Urinary bladder (tissue), 4 donors: ENCODE data around the gene SLC35B3. TPM values are rescaled to one million over a fixed set of nuclear protein-coding genes. Genes with fewer than 3 reads are reported as not detected.
"Not testable (repeated sequence)": the region's sequence is repeated elsewhere in the genome, so short reads cannot be mapped to it uniquely, and the experiment has no call there.

Experiments used
- DNase-seq: peaks from one replicate; pipeline ENCODE4 v3.0.0-alpha.2; 2015; ENCODE audit errors: extremely low spot score
- H3K27ac ChIP-seq: one replicate; pipeline ENCODE4 v1.5.1; 2013; ENCODE audit warnings: low read depth, mild to moderate bottlenecking, moderate library complexity
- H3K36me3 ChIP-seq: one replicate; pipeline ENCODE4 v1.6.1; 2013; ENCODE audit warnings: mild to moderate bottlenecking, moderate library complexity; ENCODE audit not compliant: insufficient read depth
- H3K4me1 ChIP-seq: one replicate; pipeline ENCODE4 v1.6.1; 2013; ENCODE audit warnings: mild to moderate bottlenecking, moderate library complexity; ENCODE audit not compliant: insufficient read depth
- H3K4me3 ChIP-seq: one replicate; pipeline ENCODE4 v1.5.1; 2013; ENCODE audit warnings: low read depth, low read length
- WGBS: extraction: QIAGEN DNeasy Blood & Tissue Kit; methylation state at CpG from one replicate; pipeline ENCODE4 v1.1.7; 2013; 5-methylcytosine and 5-hydroxymethylcytosine counted together
- polyA plus RNA-seq: library from polyadenylated mRNA; stranded (reverse); fragments of 200-250 nt; gene quantifications from one replicate; pipeline ENCODE4 v1.2.3, GENCODE V29; 2013
- total RNA-seq: library from RNA; depleted of rRNA; stranded (reverse); fragments of >200 nt; gene quantifications from one replicate; pipeline ENCODE4 v1.2.3, GENCODE V29; 2014
- donor health status: healthy with polysubstance abuse.
- donor health status: healthy.

SLC35B3 gene
- total and polyA plus RNA-seq, 2 donors, result 12.1 to 36.3 TPM

DNA sequence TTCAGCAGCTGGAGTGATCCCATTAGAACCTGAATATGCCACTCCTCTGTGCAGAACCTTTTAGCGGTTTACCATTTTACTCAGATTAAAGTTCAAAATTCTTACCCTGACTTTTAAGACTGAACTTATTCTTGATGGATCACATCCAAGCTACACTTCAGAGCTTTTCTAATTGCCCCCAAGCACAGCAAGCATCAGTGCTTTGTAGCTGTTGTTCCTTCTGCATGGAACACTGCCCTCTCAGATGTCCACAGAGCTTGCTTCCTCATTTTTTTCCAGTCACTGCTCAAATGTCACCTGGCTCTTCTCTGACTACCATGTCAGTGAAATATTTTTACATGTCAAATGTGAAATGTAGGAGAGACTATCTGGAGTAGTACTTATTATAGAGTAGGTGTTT lies 1.6 kb upstream of the SLC35B3 start:
- H3K36me3 ChIP-seq, result no peaks in the 10 kb centered on the region
- H3K4me1 ChIP-seq, result no peaks in the 10 kb centered on the region
- DNase-seq, result no peak
- 95% methylated on average over 1 of the region's 1 CpG for WGBS
- H3K27ac ChIP-seq, result no peak overlapping the region
- no peak overlapping the region for H3K4me3 ChIP-seq

DNA sequence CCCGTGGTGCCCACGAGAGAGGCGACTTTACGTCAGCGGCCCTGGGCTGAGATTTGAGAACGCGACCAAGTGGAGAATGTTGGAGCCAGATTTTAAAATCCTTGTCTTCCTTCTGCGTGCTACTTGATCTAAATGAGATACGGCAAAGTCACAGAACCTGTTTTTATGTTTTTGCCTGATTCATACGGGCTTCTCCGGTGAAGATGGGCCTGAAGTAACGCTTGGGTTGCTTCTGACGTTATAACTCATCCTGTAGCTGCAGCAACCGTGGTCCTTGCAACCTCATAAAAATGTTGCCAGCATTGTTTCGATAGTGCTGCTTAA lies 462 bp upstream of the SLC35B3 start:
- H3K4me1 ChIP-seq, result no peaks in the 10 kb centered on the region
- peak overlapping the region; percentile 70 for H3K4me3 ChIP-seq
- H3K27ac ChIP-seq, result peak overlapping the region; percentile 76
- peak; percentile 23 for DNase-seq
- 25% methylated on average over 15 of the region's 15 CpGs for WGBS
- no peaks in the 10 kb centered on the region for H3K36me3 ChIP-seq

DNA sequence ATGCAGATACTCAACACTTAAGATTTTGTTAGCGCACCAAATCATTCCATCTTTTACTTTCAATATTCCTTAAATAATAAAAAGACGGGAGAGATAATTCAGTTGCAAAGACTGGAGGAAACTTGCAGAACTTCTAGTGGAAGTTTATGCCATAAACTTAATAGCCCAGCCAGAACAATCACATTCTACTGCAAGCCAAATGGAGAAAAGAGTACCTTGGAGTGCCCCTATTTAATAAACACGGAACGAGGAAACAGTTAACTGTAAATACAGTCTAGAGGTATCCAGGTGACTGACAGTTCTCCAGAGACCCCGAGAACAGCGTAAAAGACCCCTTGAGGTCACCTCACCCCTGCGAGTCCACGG lies 635 bp downstream of the SLC35B3 start:
- no peaks in the 10 kb centered on the region for H3K36me3 ChIP-seq
- H3K27ac ChIP-seq, result peak overlapping the region; percentile 76
- DNase-seq, result no peak
- H3K4me3 ChIP-seq, result peak overlapping the region; percentile 70
- no peaks in the 10 kb centered on the region for H3K4me1 ChIP-seq
- WGBS, result 1% methylated on average over 8 of the region's 8 CpGs

DNA sequence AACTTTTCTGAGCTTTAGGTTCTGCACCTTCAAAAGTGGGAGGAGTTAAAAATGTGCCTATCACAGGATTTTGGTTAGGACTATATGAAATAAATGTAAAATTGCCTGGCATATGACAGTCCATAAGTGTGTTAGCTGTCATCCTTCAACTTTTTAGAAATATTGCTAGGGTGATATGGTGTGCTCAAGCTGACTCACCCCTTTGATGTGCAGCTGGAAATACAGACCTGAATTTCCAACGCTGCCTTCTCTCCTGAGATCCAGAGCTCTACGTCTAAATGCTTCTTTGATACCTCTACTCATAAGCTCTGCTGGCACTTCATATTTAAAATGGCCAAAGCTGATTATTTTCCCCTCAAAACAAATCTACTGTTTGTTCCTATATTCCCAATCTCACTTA lies 2.7 kb downstream of the SLC35B3 start:
- Histone ChIP-seq H3K4me3 (no peak overlapping the region), H3K4me1 (no peaks in the 10 kb centered on the region), H3K36me3 (no peaks in the 10 kb centered on the region), H3K27ac (no peak overlapping the region)
- WGBS, result 82% methylated on average over 2 of the region's 2 CpGs
- DNase-seq, result no peak

DNA sequence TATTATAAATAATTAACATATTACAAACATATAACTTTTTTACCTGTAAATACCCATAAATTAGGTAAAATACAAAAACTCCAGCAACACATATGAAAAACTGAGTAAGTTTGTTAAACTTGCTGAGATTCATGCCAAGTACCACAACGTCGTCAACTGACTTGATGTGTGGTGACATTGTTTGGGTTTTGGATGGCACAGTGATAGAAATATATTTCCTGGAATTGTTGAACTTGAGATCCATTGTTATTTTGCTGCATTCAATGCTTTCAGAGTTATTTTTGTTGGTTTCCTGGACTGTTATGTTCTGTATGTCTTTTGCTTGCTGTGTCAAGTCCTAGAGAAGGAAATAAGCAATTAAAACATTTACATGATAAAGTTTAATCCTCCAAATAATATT lies 5.5 kb downstream of the SLC35B3 start:
- Histone ChIP-seq H3K4me1 (no peaks in the 10 kb centered on the region), H3K36me3 (no peaks in the 10 kb centered on the region)
- 74% methylated on average over 2 of the region's 2 CpGs for WGBS

DNA sequence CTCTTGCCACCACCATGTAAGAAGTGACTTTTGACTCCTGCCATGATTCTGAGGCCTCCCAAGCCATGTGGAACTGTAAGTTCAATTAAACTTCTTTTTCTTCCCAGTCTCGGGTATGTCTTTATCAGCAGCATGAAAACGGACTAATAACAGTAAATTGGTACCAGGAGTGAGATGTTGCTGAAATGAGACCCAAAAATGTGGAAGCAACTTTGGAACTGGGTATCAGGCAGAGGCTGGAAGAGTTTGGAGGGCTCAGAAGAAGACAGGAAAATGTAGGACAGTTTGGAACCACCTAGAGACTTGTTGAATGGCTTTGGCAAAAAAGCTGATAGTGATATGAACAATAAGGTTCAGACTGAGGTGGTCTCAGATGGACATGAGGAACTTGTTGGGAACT lies 8.8 kb downstream of the SLC35B3 start:
- not testable (repeated sequence) for H3K36me3 ChIP-seq, H3K4me3 ChIP-seq, H3K27ac ChIP-seq, DNase-seq, H3K4me1 ChIP-seq
- WGBS, result 94% methylated on average over 2 of the region's 2 CpGs

More for the DNA sequence above, 5.5 kb downstream of the SLC35B3 start:
- DNase-seq, result no peak
- H3K4me3 ChIP-seq, result no peak overlapping the region
- no peak overlapping the region for H3K27ac ChIP-seq

DNA sequence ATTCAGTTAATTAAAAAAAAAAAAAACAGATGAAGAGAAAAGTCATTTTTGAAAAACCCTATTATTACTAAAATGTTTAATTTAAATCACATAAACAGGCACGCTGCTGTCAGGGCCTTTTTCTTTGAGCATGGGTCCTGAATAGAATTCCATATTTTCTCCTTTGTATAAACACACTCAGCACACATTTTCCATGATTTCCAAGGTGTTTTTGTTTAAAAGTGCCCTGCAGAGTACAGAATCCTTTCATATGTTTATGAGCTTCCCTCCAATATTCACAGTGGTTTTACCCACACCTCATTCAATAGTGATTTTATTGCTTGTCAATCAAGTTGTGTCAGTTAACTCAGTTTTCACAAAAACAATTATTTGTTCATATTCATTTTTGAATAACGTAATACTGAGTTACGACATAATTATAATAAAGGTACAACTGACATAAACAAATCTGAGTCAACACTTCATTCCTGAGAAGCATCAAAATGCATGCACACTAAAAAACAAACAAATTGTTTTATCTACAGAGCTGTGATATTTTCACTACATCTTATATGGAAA lies 15.2 kb downstream of the SLC35B3 start:
- no peak for DNase-seq
- H3K36me3 ChIP-seq, result peaks cover 1% of the 10 kb centered on the region
- H3K4me3 ChIP-seq, result no peak overlapping the region
- H3K4me1 ChIP-seq, result no peaks in the 10 kb centered on the region
- 89% methylated on average over 3 of the region's 3 CpGs for WGBS
- H3K27ac ChIP-seq, result no peak overlapping the region

DNA sequence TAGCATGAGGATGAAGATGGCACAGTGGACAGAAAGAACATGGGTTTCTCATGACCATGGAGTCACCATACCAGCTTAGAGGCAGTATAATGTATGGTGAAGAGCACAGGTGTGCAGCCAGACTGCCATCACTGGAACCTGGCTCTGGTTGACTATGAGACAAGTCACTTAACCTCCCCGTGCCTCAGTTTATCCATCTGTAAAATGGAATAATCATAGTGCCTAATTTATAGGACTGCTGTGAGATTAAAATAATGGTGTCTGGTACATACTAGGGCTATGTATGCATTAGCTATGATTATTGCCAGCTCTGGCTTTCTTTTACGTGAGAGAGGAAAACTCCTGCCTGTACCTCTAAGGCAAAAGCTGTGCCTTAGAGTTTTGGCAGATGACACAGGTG lies 19.4 kb downstream of the SLC35B3 start:
- no peak overlapping the region for H3K27ac ChIP-seq
- H3K4me3 ChIP-seq, result no peak overlapping the region
- H3K4me1 ChIP-seq, result no peaks in the 10 kb centered on the region
- H3K36me3 ChIP-seq, result peaks cover 3% of the 10 kb centered on the region
- WGBS, result 95% methylated on average over 2 of the region's 2 CpGs
- no peak for DNase-seq

DNA sequence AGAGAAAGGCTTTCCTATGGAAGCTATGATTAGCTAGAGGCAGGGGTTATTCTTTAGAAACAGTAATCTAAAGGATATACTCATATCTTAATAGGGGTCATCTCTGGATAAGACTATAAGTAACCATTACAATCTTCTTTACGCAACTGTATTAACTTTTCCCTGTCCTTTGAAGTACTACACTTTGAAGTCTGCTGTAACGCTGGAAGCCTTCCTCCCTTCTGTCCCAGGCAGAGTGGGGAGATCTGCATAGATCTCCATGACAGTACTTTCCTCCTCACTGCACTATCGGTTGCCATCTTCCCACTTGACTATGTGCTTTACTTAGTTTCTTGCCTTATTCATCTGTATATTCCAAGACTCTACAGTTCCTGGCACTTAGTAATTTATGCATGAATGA lies 20.1 kb downstream of the SLC35B3 start:
- no peak overlapping the region for H3K4me3 ChIP-seq
- H3K36me3 ChIP-seq, result peaks cover 3% of the 10 kb centered on the region
- 68% methylated on average over 3 of the region's 3 CpGs for WGBS

DNA sequence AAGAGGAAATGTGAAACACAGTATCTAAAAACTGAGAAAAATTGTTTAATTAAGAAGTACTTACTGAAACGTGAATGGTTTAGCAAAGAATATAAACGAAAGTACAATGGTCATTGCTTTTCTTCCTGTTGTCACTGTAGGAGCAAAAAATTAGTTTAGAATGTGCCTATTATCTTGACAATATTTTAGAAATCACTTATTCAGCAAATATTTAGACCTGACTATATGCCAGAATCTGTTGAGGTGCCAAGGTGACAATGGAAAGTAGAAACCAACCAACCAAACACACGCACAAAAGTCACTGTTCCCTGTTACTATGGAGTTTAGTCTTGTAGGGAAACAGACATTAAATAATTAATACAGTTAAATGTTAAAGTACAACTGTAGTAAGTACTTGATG lies 20.5 kb downstream of the SLC35B3 start:
- H3K27ac ChIP-seq, result no peak overlapping the region
- WGBS, result 88% methylated on average over 3 of the region's 3 CpGs
- no peak overlapping the region for H3K4me3 ChIP-seq
- DNase-seq, result no peak
- no peaks in the 10 kb centered on the region for H3K4me1 ChIP-seq
- H3K36me3 ChIP-seq, result peaks cover 3% of the 10 kb centered on the region

More for the DNA sequence above, 20.1 kb downstream of the SLC35B3 start:
- Histone ChIP-seq H3K4me1 (no peaks in the 10 kb centered on the region), H3K27ac (no peak overlapping the region)
- no peak for DNase-seq

DNA sequence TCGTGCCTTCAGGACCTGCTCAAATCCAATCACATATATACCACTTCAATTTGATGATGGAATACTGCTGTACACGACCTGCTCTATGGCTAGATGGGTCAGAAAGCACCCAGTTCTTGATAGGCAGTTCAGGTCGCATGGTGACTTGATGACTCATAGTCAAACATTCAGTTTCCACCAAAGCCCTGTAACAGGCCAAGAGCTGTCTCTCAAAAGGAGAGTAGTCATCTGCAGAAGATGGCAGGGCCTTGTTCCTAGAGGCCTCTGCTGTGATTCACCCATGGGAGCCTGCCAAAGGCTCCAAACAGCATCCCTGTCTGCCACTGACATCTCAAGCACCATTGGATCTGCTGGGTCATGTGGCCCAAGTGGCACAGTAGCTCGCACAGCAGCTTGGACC lies 29.4 kb downstream of the SLC35B3 start:
- not testable (repeated sequence) for DNase-seq, H3K4me3 ChIP-seq, H3K4me1 ChIP-seq, H3K27ac ChIP-seq, H3K36me3 ChIP-seq
- WGBS, result 80% methylated on average over 4 of the region's 4 CpGs

DNA sequence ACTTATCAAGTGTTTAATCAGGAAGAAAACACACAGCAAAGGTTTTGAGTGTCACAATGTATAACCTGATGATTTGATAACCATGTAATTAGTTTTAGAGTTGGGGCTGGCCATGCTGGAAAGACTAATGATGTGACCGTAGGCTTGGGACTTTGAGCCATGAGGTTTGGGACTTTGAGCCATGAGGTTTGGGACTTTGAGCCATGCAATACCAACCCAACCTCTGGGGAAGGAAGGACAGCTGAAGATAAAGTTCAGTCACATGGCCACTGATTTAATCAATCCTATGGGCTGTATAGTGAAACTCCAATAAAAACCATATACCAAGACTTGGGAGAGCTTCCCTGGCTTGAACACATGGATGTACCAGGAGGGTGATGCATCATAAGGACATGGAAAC lies 32.8 kb downstream of the SLC35B3 start:
- Histone ChIP-seq H3K4me3 (no peak overlapping the region), H3K4me1 (no peaks in the 10 kb centered on the region), H3K27ac (no peak overlapping the region), H3K36me3 (no peaks in the 10 kb centered on the region)
- 99% methylated on average over 1 of the region's 1 CpG for WGBS
- DNase-seq, result no peak

DNA sequence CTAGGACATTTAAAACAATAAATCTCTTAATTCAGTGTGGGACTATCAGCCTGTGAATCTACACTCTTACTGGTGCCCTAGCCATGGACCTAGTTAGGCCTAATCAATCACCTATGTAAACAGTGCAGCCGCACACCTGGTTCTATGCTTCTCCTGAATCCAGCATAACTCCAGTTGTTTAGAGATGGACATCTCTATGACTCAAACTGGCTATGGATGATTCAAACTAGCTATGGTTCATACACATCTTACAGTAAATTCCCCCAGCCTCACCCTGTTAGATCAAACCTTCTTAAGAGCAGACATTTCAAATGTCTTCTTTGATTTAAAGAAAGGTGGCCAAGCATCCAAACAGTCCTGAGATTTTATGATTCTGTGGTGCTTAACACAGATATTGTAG lies 34.7 kb downstream of the SLC35B3 start:
- Histone ChIP-seq H3K4me3 (no peak overlapping the region), H3K36me3 (no peaks in the 10 kb centered on the region), H3K27ac (no peak overlapping the region), H3K4me1 (no peaks in the 10 kb centered on the region)
- no peak for DNase-seq
- 76% methylated on average over 1 of the region's 1 CpG for WGBS

DNA sequence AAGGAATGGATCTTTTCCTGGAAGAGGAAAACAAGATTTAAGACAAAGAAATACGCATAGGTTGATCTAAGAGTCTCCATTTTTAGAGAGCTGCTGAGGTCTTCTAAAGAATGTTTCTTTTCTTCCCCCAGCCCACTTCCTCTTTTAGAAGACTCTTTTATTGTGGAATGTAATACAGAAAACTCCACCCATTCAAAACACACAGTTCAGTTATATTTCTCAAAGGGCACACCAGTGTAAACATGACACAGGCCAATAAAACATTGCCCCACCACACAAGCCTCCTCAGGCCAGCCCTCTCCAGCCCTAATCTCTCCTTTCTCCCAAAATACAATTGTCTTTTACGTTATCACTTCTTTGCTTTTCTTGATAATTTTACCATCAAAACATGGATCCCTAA lies 42.8 kb downstream of the SLC35B3 start:
- no peak for DNase-seq
- H3K27ac ChIP-seq, result no peak overlapping the region
- H3K36me3 ChIP-seq, result no peaks in the 10 kb centered on the region
- H3K4me1 ChIP-seq, result no peaks in the 10 kb centered on the region
- WGBS, result 67% methylated on average over 2 of the region's 2 CpGs
- H3K4me3 ChIP-seq, result no peak overlapping the region

DNA sequence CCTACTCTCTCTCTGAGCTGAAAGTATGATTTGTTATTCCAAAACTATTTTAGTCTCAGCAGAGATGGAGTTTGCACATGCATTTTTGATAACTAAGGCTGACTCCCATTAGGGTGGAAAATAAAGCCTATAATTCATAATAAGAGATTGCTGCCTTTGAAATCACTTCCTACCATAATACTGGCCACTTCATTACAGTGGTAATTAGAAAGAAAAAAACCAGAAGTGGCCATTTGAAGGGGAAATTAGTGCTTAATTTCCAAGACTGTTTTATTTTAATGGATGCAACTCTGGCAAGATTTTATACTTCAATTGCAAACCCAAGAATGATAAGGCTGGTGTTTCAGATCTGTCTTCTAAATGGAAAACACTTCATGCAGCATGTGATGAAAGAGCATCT lies 43.4 kb downstream of the SLC35B3 start:
- Histone ChIP-seq H3K4me1 (no peaks in the 10 kb centered on the region), H3K27ac (no peak overlapping the region), H3K36me3 (no peaks in the 10 kb centered on the region), H3K4me3 (no peak overlapping the region)
- DNase-seq, result no peak
